Smooth muscle cell (in vitro differentiated cells): Measurements from ENCODE around the gene ZMYM1. TPM values are rescaled to one million over a fixed set of nuclear protein-coding genes. Genes with fewer than 3 reads are reported as not detected.
A peak's percentile ranks its signal among the peaks of the same experiment; 100 is the strongest.

Source experiments
- DNase-seq: peaks from one replicate; lab custom pipeline; 2025; ENCODE audit not compliant: unreplicated experiment; lab: John Stamatoyannopoulos, UW
- H2AFZ ChIP-seq: fragments of 200-600 bp; sonication (generic); 2 replicates; pipeline ENCODE4 v1.6.0; 2016; ENCODE audit warnings: antibody characterized with exemption, low read depth, mild to moderate bottlenecking
- H3F3A ChIP-seq: fragments of 200-600 bp; sonication (generic); 2 replicates; pipeline ENCODE4 v1.6.0; 2017; ENCODE audit warnings: antibody characterized with exemption, low read depth
- H3K27ac ChIP-seq: fragments of 200-600 bp; sonication (generic); 2 replicates; pipeline ENCODE4 v1.5.1; 2016; ENCODE audit warnings: low read depth, mild to moderate bottlenecking
- H3K27me3 ChIP-seq: fragments of 200-600 bp; sonication (generic); 2 replicates; pipeline ENCODE4 v1.6.1; 2016; ENCODE audit warnings: low read depth, mild to moderate bottlenecking
- H3K36me3 ChIP-seq: fragments of 200-600 bp; sonication (generic); 2 replicates; pipeline ENCODE4 v1.5.1; 2016; ENCODE audit warnings: low read depth
- H3K4me1 ChIP-seq: fragments of 200-600 bp; sonication (generic); 2 replicates; pipeline ENCODE4 v1.5.1; 2016; ENCODE audit warnings: low read depth
- H3K4me2 ChIP-seq: fragments of 200-600 bp; sonication (generic); 2 replicates; pipeline ENCODE4 v1.6.0; 2016; ENCODE audit warnings: mild to moderate bottlenecking
- H3K4me3 ChIP-seq: fragments of 200-600 bp; sonication (generic); 2 replicates; pipeline ENCODE4 v1.5.1; 2016; ENCODE audit warnings: mild to moderate bottlenecking
- H3K79me2 ChIP-seq: fragments of 200-600 bp; sonication (generic); 2 replicates; pipeline ENCODE4 v1.6.0; 2016; ENCODE audit warnings: low read depth, mild to moderate bottlenecking
- H3K9ac ChIP-seq: fragments of 200-600 bp; sonication (generic); 2 replicates; pipeline ENCODE4 v1.6.0; 2016; ENCODE audit warnings: low read depth
- H3K9me3 ChIP-seq: fragments of 200-600 bp; sonication (generic); replicated peaks from 2 replicates; pipeline ENCODE4 v1.5.1; 2016; ENCODE audit warnings: low read depth
- H4K20me1 ChIP-seq: fragments of 200-600 bp; sonication (generic); 2 replicates; pipeline ENCODE4 v1.6.0; 2016; ENCODE audit warnings: low read depth
- CTCF ChIP-seq: fragments of 200-600 bp; sonication (generic); IDR thresholded peaks from 2 replicates; pipeline ENCODE4 v1.5.1; 2017; ENCODE audit warnings: borderline replicate concordance, mild to moderate bottlenecking, antibody characterized with exemption; ENCODE audit not compliant: insufficient read depth, poor library complexity, severe bottlenecking
- WGBS: methylation state at CpG from one replicate; pipeline ENCODE4 v1.1.7; 2016; ENCODE audit warnings: low lambda C conversion rate; 5-methylcytosine and 5-hydroxymethylcytosine counted together
- polyA plus RNA-seq: library from polyadenylated mRNA; unstranded; fragments of >200 nt; fragmentation: Nextera tagmentation; extraction: Ambion mirVana; gene quantifications from 2 replicates; pipeline ENCODE4 v1.2.1, GENCODE V29; 2016
- total RNA-seq: library from RNA; depleted of rRNA; stranded (reverse); fragments of >200 nt; gene quantifications from 2 replicates; pipeline ENCODE4 v1.2.3, GENCODE V29; 2014

ZMYM1 gene
- total and polyA plus RNA-seq, 2 experiments from 2014 or later = 4.2 to 18.6 TPM

GRCh38 chr1:35037206-35037605 lies 42.0 kb upstream of the ZMYM1 start:
- Histone ChIP-seq H3K36me3 (no peaks in the 10 kb centered on the region), H3K27ac (no peak overlapping the region), H3K79me2 (no peaks in the 10 kb centered on the region), H2AFZ (no peak overlapping the region), H3K4me3 (no peak overlapping the region), H3K4me1 (no peaks in the 10 kb centered on the region), H4K20me1 (no peaks in the 10 kb centered on the region), H3K27me3 (no peaks in the 10 kb centered on the region), H3K4me2 (no peak overlapping the region), H3F3A (peaks cover 2% of the 10 kb centered on the region), H3K9me3 (no peaks in the 10 kb centered on the region), H3K9ac (no peak overlapping the region)
- DNase-seq = no peak
- WGBS = 77% methylated on average over 1 of the region's 1 CpG
- TF ChIP-seq CTCF = no peak

GRCh38 chr1:35038723-35039122 lies 40.5 kb upstream of the ZMYM1 start:
- Histone ChIP-seq H4K20me1 (no peaks in the 10 kb centered on the region), H3K36me3 (no peaks in the 10 kb centered on the region), H3K27ac (no peak overlapping the region), H3K9me3 (no peaks in the 10 kb centered on the region), H3K4me1 (no peaks in the 10 kb centered on the region), H3K4me2 (no peak overlapping the region), H3K4me3 (no peak overlapping the region), H3K9ac (no peak overlapping the region), H2AFZ (no peak overlapping the region), H3F3A (no peaks in the 10 kb centered on the region), H3K79me2 (no peaks in the 10 kb centered on the region), H3K27me3 (no peaks in the 10 kb centered on the region)
- no peak for TF ChIP-seq CTCF
- 94% methylated on average over 1 of the region's 1 CpG for WGBS
- no peak for DNase-seq

- H3K79me2 ChIP-seq = no peaks in the 10 kb centered on the region
- H3K27me3 ChIP-seq = no peaks in the 10 kb centered on the region
- H3K9me3 ChIP-seq = no peaks in the 10 kb centered on the region
- H3K4me3 ChIP-seq = no peak overlapping the region
- no peaks in the 10 kb centered on the region for H4K20me1 ChIP-seq
- no peak for TF ChIP-seq CTCF
- no peaks in the 10 kb centered on the region for H3K4me1 ChIP-seq
- DNase-seq = no peak
- H3K9ac ChIP-seq = no peak overlapping the region
- H3K36me3 ChIP-seq = no peaks in the 10 kb centered on the region
- H3K4me2 ChIP-seq = no peak overlapping the region
- H3K27ac ChIP-seq = no peak overlapping the region
- H3F3A ChIP-seq = no peaks in the 10 kb centered on the region
- no peak overlapping the region for H2AFZ ChIP-seq
- WGBS = 91% methylated on average over 3 of the region's 3 CpGs
Observed at GRCh38 chr1:35043498-35043897, 35.7 kb upstream of the ZMYM1 start.

- Histone ChIP-seq H2AFZ (peak overlapping the region; percentile 33), H3K27ac (no peak overlapping the region), H3F3A (no peaks in the 10 kb centered on the region), H4K20me1 (no peaks in the 10 kb centered on the region), H3K4me2 (peak overlapping the region; percentile 39), H3K79me2 (no peaks in the 10 kb centered on the region), H3K9ac (no peak overlapping the region), H3K4me1 (no peaks in the 10 kb centered on the region), H3K27me3 (no peaks in the 10 kb centered on the region), H3K4me3 (no peak overlapping the region), H3K9me3 (no peaks in the 10 kb centered on the region), H3K36me3 (no peaks in the 10 kb centered on the region)
- no peak for TF ChIP-seq CTCF
- DNase-seq = no peak
- WGBS = 50% methylated on average over 1 of the region's 1 CpG
Observed at GRCh38 chr1:35044431-35044830, 34.8 kb upstream of the ZMYM1 start.
